NCI-H1694 (cell line): ENCODE results near the gene INSIG1.

Experiments used
- DNase-seq: peaks from one replicate; lab custom pipeline; 2025; lab: John Stamatoyannopoulos, UW

INSIG1 gene

DNA sequence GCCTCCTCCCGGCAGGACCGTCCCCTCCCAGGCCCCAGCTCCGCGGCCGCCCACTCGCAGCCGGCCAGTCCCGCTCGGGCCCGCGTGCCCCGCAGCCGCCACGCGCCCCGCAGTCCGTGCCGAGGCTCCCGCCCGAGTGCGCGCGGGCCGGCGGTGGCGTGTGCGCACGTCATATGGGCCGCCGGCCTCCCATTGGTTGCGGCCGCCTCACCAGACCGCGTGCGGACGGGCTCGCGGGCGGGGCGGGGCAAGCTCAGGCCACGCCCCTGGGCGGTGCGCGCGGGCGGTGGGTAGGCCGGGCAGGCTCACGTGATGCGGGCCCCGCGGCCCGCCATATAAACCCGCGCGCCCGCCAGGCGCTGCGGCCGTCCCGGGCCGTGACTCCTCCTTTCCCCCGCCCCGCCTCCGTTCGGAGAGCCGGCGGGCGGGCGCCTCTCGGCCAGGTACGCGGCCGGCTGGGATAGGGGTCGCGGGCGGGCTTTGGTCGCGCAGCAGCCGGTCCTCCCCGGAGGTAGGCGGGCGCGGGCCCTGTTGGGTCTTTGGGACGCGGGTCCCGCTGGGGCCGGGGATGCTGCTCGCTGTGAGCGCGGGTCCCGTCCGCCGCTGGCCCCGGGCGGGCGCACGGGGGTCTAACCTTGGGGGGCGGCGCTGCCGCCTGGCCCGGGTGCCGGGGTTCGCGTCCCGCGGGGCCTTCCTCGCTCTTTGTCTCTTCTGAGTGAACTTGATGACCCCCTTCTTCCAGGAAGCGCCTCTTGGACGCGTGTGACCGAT, at the start of gene INSIG1:
Gene INSIG1, plus strand, starts transcription at position 362 of the 771 bp plus-strand sequence. Its CDS starts 408 bp downstream, at position 770.
- peak; percentile 66 for DNase-seq

DNA sequence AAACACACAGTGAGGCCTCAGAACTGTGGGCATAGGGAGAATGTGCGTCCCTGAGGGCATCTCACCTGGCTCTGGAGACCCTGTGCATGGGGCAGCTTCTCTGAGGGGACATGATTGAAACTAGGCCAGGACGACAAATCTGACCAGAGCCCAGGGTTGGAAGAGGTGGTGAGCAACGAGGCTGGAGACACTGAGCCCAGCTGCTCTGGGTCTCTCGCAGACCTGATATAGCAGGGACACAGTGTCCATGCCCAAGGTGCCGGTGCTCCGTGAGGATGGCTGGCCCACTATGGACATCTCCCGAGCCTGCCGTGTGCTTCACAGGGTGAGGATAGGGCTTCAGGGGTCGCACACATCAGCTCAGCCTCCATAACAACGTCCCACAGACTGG, 49.3 kb upstream of the INSIG1 start:
- DNase-seq: no peak

DNA sequence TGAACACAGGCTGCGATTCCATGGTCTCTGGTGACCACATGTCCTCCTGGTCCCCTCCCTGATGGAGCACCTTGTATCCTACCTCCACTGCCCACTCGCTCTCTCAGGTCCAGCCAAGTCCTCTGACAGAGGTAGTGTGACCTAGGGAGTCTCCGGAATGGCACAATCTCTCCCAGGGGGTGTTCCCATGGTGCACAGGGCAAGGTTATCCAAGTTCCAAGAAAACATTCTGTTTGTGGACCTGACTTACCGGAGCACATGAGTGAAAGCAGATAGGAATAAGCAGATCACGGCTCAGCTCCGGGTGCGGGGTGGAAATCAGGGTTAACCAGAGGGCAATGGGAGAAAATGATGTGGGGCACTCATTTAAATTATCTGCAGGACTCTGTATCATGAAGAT, 45.8 kb upstream of the INSIG1 start:
- DNase-seq: no peak

DNA sequence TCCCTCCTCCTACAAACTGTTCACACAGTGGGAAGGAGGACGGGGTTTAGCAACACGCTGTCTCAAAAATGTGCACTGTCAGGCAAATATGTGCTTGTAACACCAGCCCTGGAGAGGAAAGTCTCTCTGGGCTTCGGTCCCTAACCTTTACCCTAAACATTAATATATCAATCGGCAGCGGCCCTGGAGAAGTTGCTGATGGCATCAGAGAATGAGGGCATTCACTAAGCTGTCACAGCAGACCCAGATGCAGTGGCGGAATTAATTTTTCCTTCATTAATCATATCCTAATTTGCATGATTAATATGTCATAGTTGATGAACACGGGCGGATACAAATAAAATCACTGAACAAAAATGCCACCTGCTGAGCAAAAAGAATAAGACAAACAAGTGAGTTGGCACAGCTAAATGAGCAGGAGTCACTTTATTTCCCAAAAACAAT, 45.2 kb upstream of the INSIG1 start:
- no peak for DNase-seq

DNA sequence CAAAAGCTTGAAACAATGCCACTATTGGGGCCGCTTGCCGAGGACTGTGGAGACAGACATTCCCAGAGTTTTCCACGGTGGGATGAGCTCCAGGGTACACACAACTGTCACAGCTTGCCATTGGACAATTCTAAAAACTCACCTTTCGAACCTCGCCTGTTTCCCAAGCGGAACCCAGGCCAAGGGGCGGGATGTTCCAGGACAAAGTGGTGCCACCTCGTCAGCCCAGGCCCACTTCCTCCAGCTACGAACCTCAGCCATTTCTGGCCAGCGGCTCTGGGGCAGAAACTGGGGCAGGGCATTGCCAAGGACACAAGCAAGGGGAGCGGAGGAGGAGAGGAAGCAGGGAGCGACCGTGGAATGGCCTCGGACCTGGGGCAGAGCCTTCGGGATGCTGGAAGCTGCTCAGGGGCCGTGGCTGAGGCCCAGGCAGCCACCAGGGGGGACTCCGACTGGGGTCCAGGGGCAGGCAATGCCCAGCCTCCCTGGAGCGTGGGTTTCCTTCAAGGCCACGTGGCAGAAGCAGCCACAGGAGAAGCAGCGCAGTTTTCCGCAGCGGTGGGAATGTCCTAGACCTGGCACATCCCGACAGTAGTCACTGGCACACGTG, 44.7 kb upstream of the INSIG1 start:
- no peak for DNase-seq

DNA sequence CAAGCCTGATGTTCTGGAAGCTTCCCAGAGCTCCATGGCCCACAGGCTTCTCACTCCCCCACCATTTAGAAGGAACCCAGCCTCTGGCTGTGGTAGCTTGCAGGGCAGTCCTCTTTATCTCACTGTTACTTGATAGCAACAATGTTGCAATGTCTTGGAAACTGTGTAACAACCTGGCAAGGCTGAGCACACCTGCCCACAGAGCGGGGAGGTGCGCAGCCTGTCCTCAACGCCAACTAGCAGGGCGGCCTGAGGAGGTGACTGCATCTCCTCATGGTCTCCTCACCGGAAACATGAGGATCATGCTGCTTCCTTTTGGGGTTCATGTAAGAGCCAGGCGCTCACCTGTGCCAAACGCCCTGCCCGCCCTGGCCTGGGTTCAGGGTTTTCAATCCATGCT, 43.7 kb upstream of the INSIG1 start:
- no peak for DNase-seq

DNA sequence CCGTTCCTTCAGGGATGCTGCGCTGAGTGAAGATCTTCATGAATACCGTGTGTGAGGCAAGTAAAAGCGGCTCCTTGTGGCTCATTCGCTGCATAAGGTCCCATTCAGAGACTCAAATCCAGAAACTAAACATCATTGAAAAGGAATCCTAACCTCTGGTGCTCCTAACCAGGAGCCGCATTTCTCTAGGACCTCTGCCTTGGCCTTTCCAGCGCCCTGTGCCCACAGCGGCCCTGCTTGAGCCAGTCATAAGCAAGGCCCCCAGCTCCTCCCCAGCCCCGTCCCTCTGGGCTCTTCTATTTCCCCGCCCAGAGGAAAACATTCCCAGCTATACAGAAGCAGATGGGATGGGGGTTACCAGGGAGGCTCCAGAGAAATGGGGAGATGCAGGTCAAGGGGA, 42.6 kb upstream of the INSIG1 start:
- no peak for DNase-seq

DNA sequence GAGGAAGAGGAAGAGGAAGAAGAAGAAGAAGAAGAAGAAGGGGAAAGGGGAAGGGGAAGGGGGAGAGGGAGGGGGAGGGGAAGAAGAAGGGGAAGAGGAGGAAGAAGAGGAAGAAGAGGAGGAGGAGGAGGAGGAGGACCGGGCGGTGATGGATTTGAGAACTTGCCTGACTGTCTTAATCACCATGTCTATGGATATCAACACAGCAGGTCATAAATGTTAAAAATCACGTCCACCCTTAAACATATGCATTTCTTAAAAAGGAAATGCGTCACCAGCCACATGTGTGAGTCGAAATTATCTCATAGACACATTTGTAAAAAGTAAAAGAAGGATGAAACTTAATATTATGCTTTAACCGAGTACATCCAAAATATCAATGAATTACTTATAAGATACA, 42.1 kb upstream of the INSIG1 start:
- DNase-seq: no peak

DNA sequence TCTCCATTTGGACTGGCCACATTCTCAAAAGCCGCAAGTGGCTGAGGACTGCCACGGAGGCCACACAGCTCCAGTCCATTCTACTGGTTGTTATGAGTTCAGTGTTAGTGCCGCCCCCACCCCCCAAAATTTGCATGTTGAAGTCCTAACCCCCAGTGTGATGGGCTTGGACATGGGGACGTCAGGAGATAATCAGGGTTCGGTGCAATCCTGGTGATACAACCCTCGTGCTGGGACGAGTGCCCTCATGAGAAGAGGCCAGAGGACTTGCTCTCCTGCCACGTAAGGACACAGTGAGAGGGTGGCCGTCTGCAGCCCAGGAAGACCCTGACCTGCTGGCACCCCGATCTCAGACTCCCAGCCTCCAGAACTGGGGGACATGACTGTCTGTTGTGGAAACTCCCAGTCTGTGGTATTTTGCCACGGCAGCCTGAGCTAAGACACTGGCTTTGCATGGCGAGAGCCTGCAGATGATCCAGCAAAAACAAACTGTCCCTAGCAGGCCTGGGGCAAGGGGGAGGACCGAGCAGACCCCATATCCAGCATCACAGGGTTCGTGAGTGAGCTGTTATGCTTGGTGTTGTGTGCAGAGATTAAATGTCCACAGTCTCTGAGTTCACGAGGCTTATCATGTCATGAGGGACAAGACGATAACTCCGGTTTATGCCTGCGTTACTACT, 41.5 kb upstream of the INSIG1 start:
- no peak for DNase-seq

DNA sequence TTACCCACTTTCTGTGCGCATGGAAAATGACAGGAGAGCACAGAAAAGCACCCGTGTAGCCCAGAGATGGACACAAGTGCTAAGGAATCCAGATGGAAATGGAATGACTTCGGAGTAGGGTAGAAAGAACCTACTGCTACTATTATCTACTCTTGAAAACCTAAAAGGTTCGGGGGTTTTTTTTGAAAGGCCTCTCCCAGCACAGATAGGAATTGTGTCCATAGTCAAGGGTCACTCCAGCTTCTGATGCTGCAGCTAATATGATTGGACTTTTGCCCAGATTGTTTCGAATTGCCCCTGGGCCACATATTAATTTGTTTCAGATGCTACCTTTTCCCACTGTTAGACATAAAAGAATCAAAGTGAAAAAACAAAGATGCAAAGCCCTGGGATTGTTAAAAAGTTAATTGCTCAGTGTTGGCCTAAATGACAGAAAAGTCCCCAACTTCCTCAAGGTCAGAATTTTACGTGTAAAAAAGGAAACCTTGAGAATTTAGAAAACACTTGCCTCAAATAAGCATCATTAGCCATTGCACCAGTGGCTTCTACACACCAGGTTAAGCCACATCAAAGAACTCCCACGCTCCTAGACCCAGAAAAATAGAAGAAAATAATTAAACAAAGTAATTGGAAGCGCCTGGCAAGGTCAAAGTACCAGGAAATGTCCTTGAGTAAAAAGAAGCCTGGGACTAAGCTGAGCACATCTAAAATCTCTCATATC, 40.8 kb upstream of the INSIG1 start:
- no peak for DNase-seq

DNA sequence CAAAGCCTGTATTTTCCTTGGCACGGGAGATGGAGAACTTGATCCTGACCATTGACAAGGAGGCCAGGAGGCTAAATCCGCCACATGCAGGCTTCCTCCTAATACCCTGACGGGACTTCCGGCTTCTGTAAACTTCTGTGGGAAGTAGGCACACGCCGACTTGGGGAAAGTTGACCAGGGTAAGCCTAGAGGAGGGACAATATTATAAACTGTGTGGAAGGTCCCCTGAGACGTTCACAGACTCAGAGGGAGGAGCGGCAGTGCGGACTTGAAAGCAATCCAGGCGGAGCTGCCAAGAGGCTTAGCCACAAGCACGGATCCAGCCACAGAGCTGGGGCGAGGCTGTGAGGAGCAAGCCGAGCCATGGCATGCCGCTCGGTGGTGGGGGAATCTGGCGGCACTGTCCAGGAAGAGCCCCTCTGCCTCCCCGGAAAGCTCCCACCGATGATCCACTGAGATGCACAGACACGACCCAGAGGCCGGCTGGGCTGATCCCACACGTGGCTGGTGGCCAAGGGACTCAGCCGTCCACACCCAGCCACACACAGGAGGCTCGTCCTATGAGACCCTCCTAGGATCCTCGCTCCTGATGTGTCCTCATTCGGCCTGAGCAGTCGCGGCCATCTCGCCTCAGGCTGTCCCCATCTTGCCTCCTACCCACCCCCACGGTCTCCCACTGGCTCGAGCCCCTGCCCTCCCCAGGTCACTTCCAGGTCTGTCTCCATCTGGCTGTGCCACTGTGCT, 40.0 kb upstream of the INSIG1 start:
- DNase-seq: no peak

DNA sequence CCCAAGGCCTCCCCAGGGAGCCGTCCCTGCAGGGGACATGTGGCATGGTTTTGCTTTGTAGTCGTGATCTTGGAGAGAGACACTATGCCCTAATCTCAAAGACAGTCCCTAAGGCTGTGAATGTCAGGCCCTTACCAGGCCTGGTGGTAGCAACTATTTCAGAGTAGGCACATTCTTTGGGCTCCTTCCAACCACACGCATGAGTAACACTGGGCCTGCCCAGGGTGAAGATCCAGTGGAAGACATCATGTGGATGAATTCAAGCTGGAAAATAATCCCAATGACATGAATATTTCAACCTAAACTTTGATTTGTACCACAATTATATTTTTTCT, 39.5 kb upstream of the INSIG1 start:
- no peak for DNase-seq

DNA sequence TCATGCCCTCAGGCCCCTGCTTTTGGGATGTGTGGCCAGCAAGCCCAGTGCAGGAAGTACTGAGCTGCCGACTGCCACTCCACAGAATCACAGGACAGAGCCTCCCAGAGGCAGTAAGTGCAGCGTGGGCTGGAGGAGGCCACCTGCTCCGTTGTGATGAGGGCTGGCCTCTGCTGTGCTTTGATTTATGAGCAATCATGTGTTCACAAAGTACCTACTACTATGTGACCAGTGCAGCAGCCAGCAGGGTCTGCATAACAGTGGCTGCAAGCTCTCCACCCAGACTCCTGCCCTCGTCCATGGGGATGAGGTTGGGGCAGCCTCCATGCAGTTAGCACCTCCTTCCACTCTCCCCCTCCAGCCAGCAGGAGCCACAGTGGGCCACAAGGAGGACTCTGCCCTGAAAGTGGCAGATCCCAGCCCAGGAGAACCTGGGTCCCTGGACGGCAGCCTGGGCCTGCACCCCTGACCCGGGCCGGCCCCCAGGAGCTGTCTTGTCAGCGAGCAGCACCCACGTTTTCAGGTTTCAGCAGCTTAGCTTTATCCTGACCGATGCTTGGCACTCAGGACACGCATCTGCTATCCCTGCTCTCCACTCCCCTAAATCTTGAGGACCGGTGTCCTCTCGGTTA, 37.7 kb upstream of the INSIG1 start:
- no peak for DNase-seq

DNA sequence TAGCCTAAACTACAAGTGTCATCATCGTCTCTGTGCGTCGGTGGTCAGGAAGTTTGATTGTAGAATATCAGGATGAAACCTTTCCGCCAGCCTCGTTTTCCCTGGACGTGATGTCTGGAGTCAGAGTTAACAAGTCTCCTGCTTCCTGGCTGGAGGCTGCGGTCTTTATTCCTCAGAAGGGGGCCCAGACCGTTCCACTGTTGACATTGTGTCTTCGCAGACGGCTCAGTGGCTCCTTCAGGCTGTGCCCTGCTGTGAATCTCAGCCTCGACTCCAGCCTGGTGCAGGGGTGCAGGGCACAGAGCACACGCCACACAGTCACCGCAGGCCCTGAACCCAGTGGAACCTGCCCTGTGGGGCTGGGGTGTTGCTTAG, 37.2 kb upstream of the INSIG1 start:
- DNase-seq: no peak

DNA sequence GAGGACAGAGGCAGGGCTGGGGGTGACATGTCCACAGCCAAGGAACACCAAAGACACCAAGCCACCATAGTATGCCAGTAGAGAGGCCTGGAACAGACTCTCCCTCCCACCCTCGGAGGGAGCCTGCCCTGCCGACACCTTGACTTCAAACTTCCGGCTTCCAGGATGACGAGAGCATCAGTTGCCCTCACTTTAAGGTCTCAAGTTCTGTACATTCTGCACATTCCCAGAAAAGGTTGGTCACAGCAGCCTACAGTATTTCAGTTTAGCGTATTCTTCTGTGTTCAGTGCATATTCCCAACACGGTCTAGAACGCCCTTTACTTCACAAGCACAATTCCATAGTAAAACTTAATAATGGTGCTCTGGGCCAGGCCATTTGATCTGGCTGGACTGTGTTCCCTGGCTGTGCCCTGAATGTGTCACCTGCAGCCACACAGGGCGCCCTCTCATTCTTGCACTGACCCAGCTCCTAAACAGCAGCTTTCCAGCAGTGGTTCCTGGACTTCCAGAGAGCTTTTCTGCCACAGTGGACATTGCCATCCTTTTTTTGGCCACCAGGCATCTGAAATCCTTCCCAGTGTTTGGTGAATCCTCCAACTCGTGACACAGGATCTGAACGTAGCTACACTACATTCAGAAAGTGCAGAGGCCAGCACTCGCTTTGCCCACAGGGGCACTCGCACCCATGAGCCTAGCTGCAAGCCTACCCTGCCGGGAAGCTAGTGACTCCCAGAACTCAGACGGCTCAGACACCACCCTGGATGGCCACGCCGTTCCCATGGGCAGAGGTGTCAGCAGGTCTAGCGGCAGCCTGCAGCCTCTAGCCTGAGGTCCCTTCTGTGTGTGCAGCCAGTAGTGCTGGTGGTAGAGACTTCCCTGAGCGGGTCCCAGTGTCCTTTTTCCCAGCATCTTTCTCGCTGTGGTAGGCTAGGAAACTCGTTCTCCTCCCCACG, 36.4 kb upstream of the INSIG1 start:
- DNase-seq: no peak

DNA sequence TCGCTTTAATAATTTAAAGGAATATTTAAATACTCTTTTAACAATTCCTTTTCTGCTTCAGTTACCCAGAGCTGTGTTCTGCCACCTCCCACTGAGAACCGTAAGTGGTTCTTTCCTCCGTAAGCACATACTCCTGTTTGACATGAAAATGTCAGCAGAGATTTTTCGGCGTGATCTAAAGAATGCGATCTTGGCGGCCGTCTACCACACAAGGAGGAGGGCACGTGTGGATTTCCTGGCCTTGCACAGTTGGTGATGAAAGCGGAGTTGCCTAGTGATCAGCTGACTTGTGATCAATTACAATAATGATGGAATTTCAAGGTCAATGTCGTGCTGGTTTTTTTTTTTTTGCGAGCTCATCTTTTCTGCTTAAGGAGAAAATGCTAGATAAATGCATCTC, 35.6 kb upstream of the INSIG1 start:
- no peak for DNase-seq

DNA sequence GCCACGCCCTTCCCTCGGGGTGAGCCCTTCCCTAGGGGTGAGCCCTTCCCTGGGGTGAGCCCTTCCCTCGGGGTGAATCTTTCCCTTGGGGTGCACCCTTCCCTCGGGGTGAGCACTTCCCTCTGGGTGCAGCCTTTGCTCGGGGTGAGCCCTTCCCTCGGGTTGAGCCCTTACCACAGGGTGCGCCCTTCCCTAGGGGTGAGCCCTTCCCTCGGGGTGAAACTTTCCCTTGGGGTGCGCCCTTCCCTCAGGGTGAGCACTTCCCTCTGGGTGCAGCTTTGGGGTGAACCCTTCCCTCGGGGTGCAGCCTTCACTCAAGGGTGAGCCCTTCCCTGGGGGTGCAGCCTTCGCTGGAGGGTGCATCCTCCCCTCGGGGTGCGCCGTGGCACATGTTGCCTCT, 34.6 kb upstream of the INSIG1 start:
- DNase-seq: no peak

DNA sequence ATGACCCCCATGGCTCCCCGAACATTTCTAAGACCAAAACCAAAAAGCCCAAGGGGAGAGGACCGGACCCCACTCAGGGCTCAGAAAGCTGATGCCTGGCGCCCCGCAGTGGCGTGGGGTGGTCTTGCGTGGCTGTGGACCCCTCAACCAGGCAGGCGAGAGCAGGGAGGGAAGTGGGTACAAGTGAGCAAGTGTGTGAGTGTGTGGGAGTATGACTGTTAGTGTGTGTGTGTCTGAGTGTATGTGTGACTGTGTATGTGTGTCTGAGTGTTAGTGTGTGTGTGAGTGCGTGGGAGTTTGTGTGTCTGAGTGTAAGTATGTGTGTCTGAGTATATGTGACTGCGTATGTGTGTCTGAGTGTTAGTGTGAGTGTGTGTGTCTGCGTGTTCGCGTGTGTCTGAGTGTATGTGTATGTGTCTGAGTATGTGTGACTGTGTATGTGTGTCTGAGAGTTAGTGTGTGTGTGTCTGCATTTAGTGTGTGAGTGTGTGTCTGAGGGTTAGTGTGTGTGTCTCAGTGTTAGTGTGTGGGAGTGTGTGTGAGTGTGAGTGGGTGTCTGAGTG, 34.0 kb upstream of the INSIG1 start:
- DNase-seq: no peak

DNA sequence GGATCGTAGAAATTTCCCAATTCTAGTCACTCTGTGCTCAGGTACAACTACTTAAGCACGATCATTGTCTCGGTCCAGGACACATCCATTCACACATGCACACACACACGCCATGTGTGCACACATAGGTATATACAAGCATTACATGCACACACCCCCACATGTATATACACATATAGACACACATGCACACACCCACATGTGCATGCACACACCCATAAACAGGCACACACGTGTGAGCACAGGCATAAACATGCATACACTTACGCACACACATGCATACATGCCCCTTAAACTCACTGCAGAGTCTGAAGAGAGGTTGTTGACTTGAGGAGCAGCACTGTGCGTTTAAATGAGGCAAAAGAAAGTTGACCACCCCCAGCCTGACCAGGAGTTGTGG, 32.5 kb upstream of the INSIG1 start:
- DNase-seq: no peak

DNA sequence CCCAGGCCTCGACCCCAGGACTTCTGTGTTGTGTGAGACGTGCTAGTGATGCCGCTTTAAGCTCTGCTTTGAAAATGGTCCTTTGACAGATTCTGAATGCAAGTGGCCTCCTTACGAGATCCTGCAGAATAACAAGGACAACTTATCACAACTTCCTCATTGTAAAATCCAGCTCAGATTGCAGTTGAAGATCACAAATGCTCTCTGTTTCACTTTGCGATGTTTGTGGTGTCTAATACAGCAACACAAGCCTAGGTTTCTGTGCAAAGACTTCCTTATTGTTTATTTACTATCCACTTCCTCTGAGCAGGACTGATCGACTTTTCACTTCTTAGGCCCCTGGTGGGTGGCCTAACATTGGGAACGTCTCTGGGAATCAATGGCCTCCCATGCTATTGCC, 31.7 kb upstream of the INSIG1 start:
- DNase-seq: no peak
